ENCODE results near the gene FERMT3.

DNA sequence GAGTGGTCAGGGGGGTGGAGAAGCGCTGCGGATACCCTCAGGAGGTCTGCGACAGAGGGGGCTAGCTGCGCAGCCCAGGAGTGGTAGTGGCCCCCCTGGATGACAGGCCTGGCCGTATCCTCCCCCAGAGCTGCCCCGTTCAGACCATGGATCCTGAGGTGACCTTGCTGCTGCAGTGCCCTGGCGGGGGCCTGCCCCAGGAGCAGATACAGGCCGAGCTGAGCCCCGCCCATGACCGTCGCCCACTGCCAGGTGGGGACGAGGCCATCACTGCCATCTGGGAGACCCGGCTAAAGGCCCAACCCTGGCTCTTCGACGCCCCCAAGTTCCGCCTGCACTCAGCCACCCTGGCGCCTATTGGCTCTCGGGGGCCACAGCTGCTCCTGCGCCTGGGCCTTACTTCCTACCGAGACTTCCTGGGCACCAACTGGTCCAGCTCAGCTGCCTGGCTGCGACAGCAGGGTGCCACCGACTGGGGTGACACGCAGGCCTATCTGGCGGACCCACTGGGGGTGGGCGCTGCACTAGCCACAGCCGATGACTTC lies 20.1 kb downstream of the FERMT3 start:
- TF ChIP-seq EP300 (IDR thresholded peaks at IDR 0.05) (no peak), POLR2A (IDR thresholded peaks at IDR 0.05) (no peak), POLR2AphosphoS5 (IDR thresholded peaks at IDR 0.05) (no peak)
- TF ChIP-seq, protein P1, sequence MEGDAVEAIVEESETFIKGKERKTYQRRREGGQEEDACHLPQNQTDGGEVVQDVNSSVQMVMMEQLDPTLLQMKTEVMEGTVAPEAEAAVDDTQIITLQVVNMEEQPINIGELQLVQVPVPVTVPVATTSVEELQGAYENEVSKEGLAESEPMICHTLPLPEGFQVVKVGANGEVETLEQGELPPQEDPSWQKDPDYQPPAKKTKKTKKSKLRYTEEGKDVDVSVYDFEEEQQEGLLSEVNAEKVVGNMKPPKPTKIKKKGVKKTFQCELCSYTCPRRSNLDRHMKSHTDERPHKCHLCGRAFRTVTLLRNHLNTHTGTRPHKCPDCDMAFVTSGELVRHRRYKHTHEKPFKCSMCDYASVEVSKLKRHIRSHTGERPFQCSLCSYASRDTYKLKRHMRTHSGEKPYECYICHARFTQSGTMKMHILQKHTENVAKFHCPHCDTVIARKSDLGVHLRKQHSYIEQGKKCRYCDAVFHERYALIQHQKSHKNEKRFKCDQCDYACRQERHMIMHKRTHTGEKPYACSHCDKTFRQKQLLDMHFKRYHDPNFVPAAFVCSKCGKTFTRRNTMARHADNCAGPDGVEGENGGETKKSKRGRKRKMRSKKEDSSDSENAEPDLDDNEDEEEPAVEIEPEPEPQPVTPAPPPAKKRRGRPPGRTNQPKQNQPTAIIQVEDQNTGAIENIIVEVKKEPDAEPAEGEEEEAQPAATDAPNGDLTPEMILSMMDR (IDR thresholded peaks at IDR 0.05) = no peak

Data from sigmoid colon (tissue), 4 donors.